IPS-NIHi7 (cell line): Measurements from ENCODE around the gene CHN1.

ENCODE experiments used
- DNase-seq: peaks from one replicate; pipeline ENCODE4 v3.0.0; 2012; ENCODE audit warnings: mixed read lengths; ENCODE audit errors: extremely low spot score

Gene CHN1

GRCh38 chr2:174827371-174828369 lies 177.5 kb downstream of the CHN1 start:
- DNase-seq: peak; percentile 41

- DNase-seq: no peak
These were observed 179.1 kb downstream of the CHN1 start for GRCh38 chr2:174826051-174826450.

GRCh38 chr2:174824068-174824467 lies 181.1 kb downstream of the CHN1 start:
- no peak for DNase-seq

GRCh38 chr2:174821628-174822027 lies 183.6 kb downstream of the CHN1 start:
- DNase-seq: no peak

GRCh38 chr2:174820361-174820760 lies 184.8 kb downstream of the CHN1 start:
- DNase-seq: no peak

- no peak for DNase-seq
These were observed 189.7 kb downstream of the CHN1 start for GRCh38 chr2:174815526-174815925.

- DNase-seq: no peak
These were observed 193.1 kb downstream of the CHN1 start for GRCh38 chr2:174812037-174812436.

GRCh38 chr2:174807931-174808330 lies 197.2 kb downstream of the CHN1 start:
- no peak for DNase-seq

- DNase-seq: no peak
These were observed 199.4 kb downstream of the CHN1 start for GRCh38 chr2:174805803-174806202.

- no peak for DNase-seq
These were observed 202.7 kb downstream of the CHN1 start for GRCh38 chr2:174802459-174802858.

- no peak for DNase-seq
These were observed 204.6 kb downstream of the CHN1 start for GRCh38 chr2:174800436-174801205.

GRCh38 chr2:174798801-174799200 lies 206.4 kb downstream of the CHN1 start:
- DNase-seq: no peak

- DNase-seq: no peak
These were observed 207.4 kb downstream of the CHN1 start for GRCh38 chr2:174797781-174798276.

GRCh38 chr2:174796319-174796771 lies 208.8 kb downstream of the CHN1 start:
- peak; percentile 47 for DNase-seq

- DNase-seq: no peak
These were observed 210.3 kb downstream of the CHN1 start for GRCh38 chr2:174794851-174795374.

- DNase-seq: no peak
These were observed 212.7 kb downstream of the CHN1 start for GRCh38 chr2:174792309-174793025.

GRCh38 chr2:174791746-174792280 lies 213.4 kb downstream of the CHN1 start:
- DNase-seq: no peak

- no peak for DNase-seq
These were observed 214.2 kb downstream of the CHN1 start for GRCh38 chr2:174791020-174791419.

GRCh38 chr2:174789001-174789400 lies 216.2 kb downstream of the CHN1 start:
- DNase-seq: no peak

GRCh38 chr2:174788291-174788929 lies 216.8 kb downstream of the CHN1 start:
- peak; percentile 66 for DNase-seq
